A673 (cell line): ENCODE results near the gene IRAG1.

Experiments
- CTCF ChIP-seq: fragments of 300-800, 200-600 bp; sonication (generic); conservative IDR thresholded peaks from 2 replicates; pipeline ENCODE4 v1.5.1; 2017; ENCODE audit warnings: low read depth, mild to moderate bottlenecking, antibody characterized with exemption, low read length, moderate library complexity, mixed read lengths
- EZH2 ChIP-seq: fragments of 200-600 bp; sonication (generic); IDR thresholded peaks from 2 replicates; pipeline ENCODE4 v1.6.1; 2017; ENCODE audit warnings: borderline replicate concordance, low read depth, mild to moderate bottlenecking, mixed read lengths, antibody characterized with exemption, low read length; ENCODE audit not compliant: poor library complexity, severe bottlenecking

GRCh38 chr11:10683429-10683828 is 10.1 kb downstream of the IRAG1 start:
- TF ChIP-seq CTCF: no peak
- no peak for TF ChIP-seq EZH2
